Measurements from ENCODE around the gene PPM1H. TPM values are rescaled to one million over a fixed set of nuclear protein-coding genes. Genes with fewer than 3 reads are reported as not detected.

Gene PPM1H
- total RNA-seq, 1 donor from 2014 or later: 3.9 TPM

- TF ChIP-seq, protein P1, sequence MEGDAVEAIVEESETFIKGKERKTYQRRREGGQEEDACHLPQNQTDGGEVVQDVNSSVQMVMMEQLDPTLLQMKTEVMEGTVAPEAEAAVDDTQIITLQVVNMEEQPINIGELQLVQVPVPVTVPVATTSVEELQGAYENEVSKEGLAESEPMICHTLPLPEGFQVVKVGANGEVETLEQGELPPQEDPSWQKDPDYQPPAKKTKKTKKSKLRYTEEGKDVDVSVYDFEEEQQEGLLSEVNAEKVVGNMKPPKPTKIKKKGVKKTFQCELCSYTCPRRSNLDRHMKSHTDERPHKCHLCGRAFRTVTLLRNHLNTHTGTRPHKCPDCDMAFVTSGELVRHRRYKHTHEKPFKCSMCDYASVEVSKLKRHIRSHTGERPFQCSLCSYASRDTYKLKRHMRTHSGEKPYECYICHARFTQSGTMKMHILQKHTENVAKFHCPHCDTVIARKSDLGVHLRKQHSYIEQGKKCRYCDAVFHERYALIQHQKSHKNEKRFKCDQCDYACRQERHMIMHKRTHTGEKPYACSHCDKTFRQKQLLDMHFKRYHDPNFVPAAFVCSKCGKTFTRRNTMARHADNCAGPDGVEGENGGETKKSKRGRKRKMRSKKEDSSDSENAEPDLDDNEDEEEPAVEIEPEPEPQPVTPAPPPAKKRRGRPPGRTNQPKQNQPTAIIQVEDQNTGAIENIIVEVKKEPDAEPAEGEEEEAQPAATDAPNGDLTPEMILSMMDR (conservative IDR thresholded peaks at IDR 0.05; ENCODE audit: low read depth, low read length): no peak
- H3K4me3 ChIP-seq (ENCODE audit: low read depth, low read length): no peak overlapping the region
Observed at GRCh38 chr12:62642486-62642885, 292.5 kb downstream of the PPM1H start.

DNA sequence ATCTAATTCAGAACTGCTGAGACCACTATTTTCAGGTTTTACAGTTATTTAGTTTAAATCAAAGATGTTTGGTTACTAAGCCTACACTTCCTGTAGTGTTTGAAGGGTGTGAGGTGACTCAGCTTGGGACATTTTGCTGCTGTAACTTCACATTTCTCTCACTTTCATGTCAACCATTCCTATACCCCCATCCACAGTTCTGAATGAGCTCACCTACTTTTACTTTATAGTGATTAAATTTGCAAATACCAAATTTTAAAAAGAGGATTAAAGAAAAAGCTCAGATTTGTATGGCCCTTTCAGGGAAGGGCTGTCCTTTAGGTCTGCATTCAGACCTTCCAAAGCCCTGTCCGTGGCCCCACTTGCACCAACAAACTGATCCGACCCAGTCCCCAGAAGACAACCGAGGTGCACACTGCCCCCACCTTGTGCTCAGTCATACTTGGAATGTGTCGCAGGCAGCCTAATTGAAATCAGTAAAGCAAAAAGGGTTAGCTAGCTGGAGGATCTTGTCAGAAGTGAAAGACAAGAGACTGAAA, 294.0 kb downstream of the PPM1H start:
- TF ChIP-seq, protein P1 (conservative IDR thresholded peaks at IDR 0.05; ENCODE audit: low read depth, low read length): no peak
- no peak for DNase-seq (ENCODE audit: low read depth)
- H3K4me3 ChIP-seq (ENCODE audit: low read depth, low read length): no peak overlapping the region

More at GRCh38 chr12:62642486-62642885, 292.5 kb downstream of the PPM1H start:
- no peak for DNase-seq (ENCODE audit: low read depth)

- TF ChIP-seq, protein P1 (conservative IDR thresholded peaks at IDR 0.05; ENCODE audit: low read depth, low read length): no peak
- H3K4me3 ChIP-seq (ENCODE audit: low read depth, low read length): no peak overlapping the region
- no peak for DNase-seq (ENCODE audit: low read depth)
Observed at GRCh38 chr12:62637679-62638078, 297.3 kb downstream of the PPM1H start.

DNA sequence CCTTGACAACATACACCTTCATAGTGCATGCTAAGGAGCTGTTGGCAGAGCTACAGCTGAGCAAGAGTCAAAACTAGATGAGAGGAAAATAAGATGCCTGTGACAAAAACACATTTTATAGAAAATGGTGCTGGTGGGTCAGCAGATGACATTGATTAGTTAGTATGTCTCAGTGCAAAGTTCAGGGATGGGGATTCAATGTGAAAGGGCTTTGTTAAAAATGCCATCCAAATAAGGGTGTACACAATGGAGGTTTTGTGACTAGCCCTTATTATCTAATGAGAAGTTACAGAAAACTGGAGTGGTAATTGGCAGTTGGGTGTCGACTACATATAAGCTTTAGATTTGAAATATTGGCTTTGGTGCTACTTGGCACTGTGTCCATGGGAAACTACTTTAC, 299.3 kb downstream of the PPM1H start:
- TF ChIP-seq, protein P1 (conservative IDR thresholded peaks at IDR 0.05; ENCODE audit: low read depth, low read length): no peak
- H3K4me3 ChIP-seq (ENCODE audit: low read depth, low read length): no peak overlapping the region
- no peak for DNase-seq (ENCODE audit: low read depth)

- no peak for DNase-seq (ENCODE audit: low read depth)
- H3K4me3 ChIP-seq (ENCODE audit: low read depth, low read length): peak overlapping the region; percentile 57
- TF ChIP-seq, protein P1 (conservative IDR thresholded peaks at IDR 0.05; ENCODE audit: low read depth, low read length): no peak
Observed at GRCh38 chr12:62632411-62632918, 302.5 kb downstream of the PPM1H start.

DNA sequence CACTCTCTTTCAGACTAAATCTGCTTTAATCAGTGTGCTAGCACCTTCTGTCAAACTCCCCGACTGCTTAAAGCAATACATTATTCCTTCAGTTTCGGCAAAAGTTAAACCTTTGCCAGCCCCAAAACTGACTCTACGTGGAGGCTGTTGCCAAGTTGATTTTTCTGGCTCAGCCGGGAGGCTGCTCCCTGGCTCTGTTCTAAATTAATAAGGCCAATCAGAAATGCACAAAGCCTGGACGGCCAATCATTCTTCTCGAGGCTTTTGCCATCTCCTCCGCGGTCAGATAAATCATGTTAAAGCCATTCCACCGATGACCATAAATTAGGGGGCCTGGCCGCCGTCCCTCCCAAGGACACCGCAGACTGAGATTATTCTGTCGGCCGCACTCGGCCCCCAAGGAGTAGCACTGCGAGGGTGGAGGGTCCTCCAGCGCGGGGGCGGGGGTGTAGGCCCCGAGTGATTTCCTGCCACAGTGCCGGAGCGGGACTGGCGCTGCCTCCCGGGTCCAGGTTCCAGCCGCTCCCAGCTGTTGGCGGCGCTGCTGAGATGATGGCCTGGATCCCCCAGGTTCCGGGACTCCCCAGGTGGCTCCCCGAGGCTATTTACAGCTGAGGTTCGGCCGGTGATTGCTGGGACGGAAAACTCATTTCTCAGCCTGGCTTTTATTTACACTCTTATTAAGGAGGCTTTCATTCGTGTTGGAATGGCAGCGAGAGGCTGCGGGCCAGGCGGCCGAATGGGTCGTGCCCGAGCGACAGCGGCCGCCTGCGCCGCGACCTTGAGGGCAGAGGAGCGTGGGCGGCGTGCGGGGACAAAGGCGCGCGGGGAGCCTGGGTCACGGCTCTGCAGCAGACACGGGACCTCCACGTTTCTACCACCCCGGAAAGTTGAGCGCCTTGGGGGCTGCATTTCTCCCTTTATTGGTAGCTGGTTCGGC, 303.2 kb downstream of the PPM1H start:
- DNase-seq (ENCODE audit: low read depth): no peak
- peak overlapping the region; percentile 57 for H3K4me3 ChIP-seq (ENCODE audit: low read depth, low read length)
- TF ChIP-seq, protein P1 (conservative IDR thresholded peaks at IDR 0.05; ENCODE audit: low read depth, low read length): peak; percentile 54
